Lower leg skin (tissue), 3 donors: ENCODE results near the gene TMEM63A.

Experiments used
- POLR2A ChIP-seq, 2 donors: fragments of 450-650 bp; IDR thresholded peaks; one replicate each; pipeline ENCODE4 v1.6.1; 2016 to 2017; ENCODE audit warnings: antibody characterized with exemption in 2 of 2, mild to moderate bottlenecking in 1 of 2, moderate library complexity in 1 of 2
- TF ChIP-seq, protein P1 (sequence below), 3 donors: fragments of 450-650 bp; IDR thresholded peaks; one replicate each; pipeline ENCODE4 v1.5.1; 2016; ENCODE audit warnings: antibody characterized with exemption in 3 of 3, mild to moderate bottlenecking in 3 of 3, moderate library complexity in 2 of 3

DNA sequence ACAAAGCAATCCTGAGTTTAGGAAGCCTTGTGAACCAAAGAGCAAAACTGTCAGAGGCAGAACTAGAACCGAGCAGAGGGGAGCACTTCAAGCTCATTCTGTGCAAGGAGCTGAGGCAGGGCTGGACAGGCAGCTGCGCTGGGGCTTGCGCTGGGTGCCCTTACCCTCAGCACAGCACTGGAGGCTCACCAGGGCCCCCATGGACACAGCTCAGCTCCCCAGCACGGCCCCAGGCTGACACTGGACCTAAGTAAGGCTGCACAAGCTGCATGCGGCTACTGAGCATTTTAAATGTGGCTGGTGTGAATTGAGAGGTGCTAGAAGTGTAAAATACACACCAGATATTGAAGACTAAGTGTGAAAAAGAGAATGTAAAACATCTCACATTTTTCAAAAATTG, 22.1 kb downstream of the TMEM63A start:
- TF ChIP-seq, protein P1, sequence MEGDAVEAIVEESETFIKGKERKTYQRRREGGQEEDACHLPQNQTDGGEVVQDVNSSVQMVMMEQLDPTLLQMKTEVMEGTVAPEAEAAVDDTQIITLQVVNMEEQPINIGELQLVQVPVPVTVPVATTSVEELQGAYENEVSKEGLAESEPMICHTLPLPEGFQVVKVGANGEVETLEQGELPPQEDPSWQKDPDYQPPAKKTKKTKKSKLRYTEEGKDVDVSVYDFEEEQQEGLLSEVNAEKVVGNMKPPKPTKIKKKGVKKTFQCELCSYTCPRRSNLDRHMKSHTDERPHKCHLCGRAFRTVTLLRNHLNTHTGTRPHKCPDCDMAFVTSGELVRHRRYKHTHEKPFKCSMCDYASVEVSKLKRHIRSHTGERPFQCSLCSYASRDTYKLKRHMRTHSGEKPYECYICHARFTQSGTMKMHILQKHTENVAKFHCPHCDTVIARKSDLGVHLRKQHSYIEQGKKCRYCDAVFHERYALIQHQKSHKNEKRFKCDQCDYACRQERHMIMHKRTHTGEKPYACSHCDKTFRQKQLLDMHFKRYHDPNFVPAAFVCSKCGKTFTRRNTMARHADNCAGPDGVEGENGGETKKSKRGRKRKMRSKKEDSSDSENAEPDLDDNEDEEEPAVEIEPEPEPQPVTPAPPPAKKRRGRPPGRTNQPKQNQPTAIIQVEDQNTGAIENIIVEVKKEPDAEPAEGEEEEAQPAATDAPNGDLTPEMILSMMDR (IDR thresholded peaks at IDR 0.05), result no peak
- TF ChIP-seq POLR2A (IDR thresholded peaks at IDR 0.05), result no peak
